Lower leg skin (tissue), 4 donors: ENCODE data around the gene TENM4. TPM values are rescaled to one million over a fixed set of nuclear protein-coding genes. Genes with fewer than 3 reads are reported as not detected.

Experiments
- DNase-seq, 2 donors: peaks; one replicate each; pipeline ENCODE4 v3.0.0-alpha.2; 2019; ENCODE audit warnings: low spot score in 2 of 2
- H3K4me3 ChIP-seq: fragments of 200-600 bp; sonication (generic); 2 replicates; pipeline ENCODE4 v1.5.1; 2017; ENCODE audit warnings: mild to moderate bottlenecking, low read depth; ENCODE audit not compliant: poor library complexity, severe bottlenecking
- POLR2A ChIP-seq, 2 donors: fragments of 450-650 bp; IDR thresholded peaks; one replicate each; pipeline ENCODE4 v1.6.1; 2016 to 2017; ENCODE audit warnings: antibody characterized with exemption in 2 of 2, mild to moderate bottlenecking in 1 of 2, moderate library complexity in 1 of 2
- whole genome bisulfite sequencing, 2 donors: methylation state at CpG; one replicate each; pipeline ENCODE4 v1.1.5; 2018; 5-methylcytosine and 5-hydroxymethylcytosine counted together
- intact Hi-C: fragments of 100-400 bp; cut with DNase I; formaldehyde crosslinking; loops from one replicate; pipeline ENCODE4 v1.15.0; 2023; ENCODE audit warnings: low total_unique reads
- total RNA-seq, 4 donors: library from RNA; depleted of rRNA; stranded (reverse); fragments of >200 nt; gene quantifications; one replicate each; pipeline ENCODE4 v1.1.0, GENCODE V29; 2016
- TF ChIP-seq, protein P1 (sequence below), 3 donors: fragments of 450-650 bp; IDR thresholded peaks; one replicate each; pipeline ENCODE4 v1.5.1; 2016; ENCODE audit warnings: antibody characterized with exemption in 3 of 3, mild to moderate bottlenecking in 3 of 3, moderate library complexity in 2 of 3

The TENM4 gene
- total RNA-seq, 4 donors from 2014 or later: 34.4 to 41.1 (median 36.6) TPM

DNA sequence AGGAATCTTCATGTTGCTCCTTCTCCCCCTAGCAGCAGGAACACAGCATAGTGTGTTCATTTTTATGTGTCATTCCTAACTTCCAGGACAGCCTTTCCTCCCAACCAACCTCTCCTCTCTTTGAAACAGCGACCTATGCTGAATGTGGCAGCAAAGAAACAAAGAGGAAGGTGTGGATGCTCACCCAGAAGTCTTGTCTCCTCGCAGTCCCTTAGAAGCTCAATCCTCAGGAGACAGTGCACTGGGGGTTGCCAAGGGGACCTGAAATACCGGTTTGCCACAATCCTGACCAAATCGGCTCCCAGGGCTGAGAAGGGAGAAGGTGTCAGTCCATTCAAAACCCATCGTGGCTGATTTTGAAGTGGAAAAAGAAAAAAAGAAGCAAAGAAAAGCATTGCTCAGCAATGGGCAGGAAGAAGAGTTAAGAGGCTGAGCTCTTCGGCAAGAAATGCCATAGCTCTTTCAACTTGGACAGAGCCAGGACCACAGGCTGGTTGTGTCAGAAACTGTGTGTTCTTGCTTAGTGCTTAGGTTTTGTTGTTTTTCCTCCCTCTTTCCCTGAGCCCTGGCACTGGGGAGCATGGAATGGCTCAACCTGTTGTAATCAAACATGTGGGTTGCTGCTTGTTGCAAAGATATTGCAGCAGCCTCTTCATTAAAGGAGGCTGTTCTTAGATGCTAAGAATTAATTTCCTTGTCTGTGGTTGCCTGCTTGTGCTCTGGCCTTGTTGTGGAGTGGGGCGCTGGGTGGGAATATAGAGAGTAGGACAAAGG, 30.4 kb upstream of the TENM4 start:
- intact Hi-C loops: no loop called here
- no peak overlapping the region for H3K4me3 ChIP-seq
- WGBS, 2 donors: 33 to 38% methylated on average over 7 of the region's 7 CpGs
- DNase-seq: no peak
- TF ChIP-seq POLR2A (IDR thresholded peaks at IDR 0.05): no peak
- TF ChIP-seq, protein P1, sequence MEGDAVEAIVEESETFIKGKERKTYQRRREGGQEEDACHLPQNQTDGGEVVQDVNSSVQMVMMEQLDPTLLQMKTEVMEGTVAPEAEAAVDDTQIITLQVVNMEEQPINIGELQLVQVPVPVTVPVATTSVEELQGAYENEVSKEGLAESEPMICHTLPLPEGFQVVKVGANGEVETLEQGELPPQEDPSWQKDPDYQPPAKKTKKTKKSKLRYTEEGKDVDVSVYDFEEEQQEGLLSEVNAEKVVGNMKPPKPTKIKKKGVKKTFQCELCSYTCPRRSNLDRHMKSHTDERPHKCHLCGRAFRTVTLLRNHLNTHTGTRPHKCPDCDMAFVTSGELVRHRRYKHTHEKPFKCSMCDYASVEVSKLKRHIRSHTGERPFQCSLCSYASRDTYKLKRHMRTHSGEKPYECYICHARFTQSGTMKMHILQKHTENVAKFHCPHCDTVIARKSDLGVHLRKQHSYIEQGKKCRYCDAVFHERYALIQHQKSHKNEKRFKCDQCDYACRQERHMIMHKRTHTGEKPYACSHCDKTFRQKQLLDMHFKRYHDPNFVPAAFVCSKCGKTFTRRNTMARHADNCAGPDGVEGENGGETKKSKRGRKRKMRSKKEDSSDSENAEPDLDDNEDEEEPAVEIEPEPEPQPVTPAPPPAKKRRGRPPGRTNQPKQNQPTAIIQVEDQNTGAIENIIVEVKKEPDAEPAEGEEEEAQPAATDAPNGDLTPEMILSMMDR (IDR thresholded peaks at IDR 0.05): no peak

DNA sequence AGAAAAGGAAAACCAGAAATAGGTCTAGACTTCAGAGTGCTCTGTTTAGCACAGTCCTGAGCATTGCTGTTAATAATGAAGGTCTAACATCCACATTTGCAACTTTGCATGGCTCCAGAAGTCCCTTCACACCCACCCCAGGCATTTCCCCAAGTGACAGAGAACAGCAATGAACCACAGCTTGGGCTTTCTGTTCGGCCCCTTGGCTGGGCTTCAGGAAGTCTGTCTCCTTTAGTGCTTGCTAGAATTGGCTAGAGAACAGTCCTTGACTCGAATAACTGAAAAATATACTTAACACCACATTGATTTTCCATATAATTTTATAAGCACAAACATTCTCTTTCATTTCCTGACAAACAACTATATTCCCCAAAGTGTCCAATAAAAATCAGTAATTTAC, 29.3 kb upstream of the TENM4 start:
- WGBS, 2 donors: 52 to 58% methylated on average over 2 of the region's 2 CpGs
- TF ChIP-seq, protein P1 (IDR thresholded peaks at IDR 0.05): no peak
- TF ChIP-seq POLR2A (IDR thresholded peaks at IDR 0.05): no peak
- no peak for DNase-seq
- intact Hi-C loops: no loop called here
- H3K4me3 ChIP-seq: no peak overlapping the region

DNA sequence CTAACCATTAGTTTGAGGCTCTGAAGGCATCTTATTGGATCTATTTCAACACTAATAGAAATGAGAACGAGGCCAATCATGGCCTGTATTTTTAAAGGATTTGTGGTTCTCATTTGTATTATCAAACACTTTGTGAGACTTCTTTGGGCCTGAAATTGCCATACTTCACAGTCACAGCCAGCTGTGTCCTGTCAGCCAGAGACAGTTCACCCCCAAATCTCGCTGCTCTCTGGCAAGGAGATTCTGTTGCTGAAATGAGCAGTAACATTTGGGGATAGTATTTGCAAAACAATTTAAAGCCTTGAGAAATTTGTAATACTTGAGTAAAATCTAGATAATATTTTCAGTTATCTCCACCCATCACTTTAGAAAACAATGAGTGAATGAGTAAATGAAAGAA, 26.9 kb upstream of the TENM4 start:
- intact Hi-C loops: no loop called here
- TF ChIP-seq, protein P1 (IDR thresholded peaks at IDR 0.05): no peak
- TF ChIP-seq POLR2A (IDR thresholded peaks at IDR 0.05): no peak
- DNase-seq: no peak
- WGBS, 2 donors: 58 to 72% methylated on average over 2 of the region's 2 CpGs
- no peak overlapping the region for H3K4me3 ChIP-seq

DNA sequence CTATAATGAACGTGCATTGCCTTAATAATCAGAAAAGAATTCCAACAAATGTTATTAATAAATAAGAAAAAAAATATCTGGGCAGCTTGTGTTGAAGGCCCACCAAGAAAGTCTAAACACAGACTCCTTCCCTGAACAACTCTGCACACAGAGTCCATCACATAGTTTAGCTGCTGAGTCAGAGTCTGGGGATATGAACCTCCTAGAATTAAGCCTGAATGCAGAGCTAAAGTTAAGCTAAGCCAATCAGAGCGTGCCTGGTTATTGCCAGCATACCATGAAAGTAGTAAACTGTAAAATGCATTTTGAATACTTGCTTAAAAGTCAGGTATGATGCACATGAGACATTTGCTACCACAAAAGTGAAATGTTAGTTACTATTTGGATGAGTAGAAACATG, 25.6 kb upstream of the TENM4 start:
- WGBS, 2 donors: 35 to 38% methylated on average over 2 of the region's 2 CpGs
- intact Hi-C loops: no loop called here
- TF ChIP-seq POLR2A (IDR thresholded peaks at IDR 0.05): no peak
- TF ChIP-seq, protein P1 (IDR thresholded peaks at IDR 0.05): no peak
- H3K4me3 ChIP-seq: no peak overlapping the region
- no peak for DNase-seq

DNA sequence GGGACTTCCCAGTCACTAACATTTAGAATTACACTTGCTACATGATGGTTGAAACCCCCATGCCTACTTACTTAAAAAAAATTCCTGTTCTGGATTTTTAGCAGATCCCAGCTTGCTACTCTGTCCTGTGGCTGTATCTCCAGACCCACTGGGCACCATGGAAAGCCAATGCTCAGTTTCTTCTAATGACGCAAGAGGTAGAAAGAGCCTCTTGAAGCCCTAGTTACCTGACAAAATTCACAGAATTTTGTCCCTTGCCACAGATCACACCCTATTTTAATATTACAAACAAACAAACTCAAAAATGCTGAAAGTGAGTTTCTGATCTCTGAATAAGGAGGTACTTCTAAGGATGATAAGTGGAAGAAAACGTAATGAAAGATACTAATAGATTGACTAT, 24.3 kb upstream of the TENM4 start:
- 91% methylated on average over 2 of the region's 2 CpGs for WGBS, 2 donors
- intact Hi-C loops: no loop called here
- TF ChIP-seq, protein P1 (IDR thresholded peaks at IDR 0.05): no peak
- no peak for TF ChIP-seq POLR2A (IDR thresholded peaks at IDR 0.05)
- no peak for DNase-seq
- no peak overlapping the region for H3K4me3 ChIP-seq
